ENCODE results near the gene PIP4K2A.

The PIP4K2A gene

DNA sequence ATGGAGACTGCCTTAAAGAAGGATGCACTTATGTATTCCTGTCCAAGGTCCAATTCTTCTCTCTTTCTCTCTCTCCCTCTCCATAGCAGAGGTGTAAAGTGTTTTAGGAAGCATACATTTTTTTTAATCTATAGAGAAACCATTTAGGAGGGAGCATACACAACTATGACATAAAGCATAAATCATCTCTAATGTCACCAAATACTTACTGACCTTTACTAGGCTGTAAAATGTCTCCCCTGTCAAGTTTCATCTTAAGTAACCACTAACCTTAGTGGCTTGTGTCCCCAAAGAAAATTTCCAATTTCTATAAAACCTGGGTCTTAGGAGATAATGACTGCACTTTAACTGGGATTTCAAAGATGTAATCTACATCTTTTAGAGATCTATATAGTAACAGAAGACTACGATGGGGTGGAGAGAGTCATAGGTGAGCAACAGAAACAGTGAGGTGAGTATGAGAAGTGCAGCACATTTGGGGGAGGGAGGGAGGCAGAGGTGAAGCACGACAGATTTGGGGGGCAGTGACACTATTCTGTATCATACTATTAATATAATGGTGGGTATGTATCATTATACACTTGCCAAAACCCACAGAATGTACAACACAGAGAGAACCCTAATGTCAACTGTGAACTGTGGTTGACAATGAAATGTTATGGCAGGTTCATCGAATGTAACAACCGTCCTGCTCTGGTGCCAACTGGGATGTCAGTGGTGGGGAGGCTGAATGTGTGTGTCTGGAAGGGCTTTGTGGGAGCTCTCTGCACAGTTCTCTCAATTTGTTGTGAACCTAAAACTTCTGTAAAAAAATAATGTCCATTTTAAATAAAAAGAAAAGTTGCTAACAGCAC, 79.5 kb downstream of the PIP4K2A start:
- no peak for DNase-seq

DNA sequence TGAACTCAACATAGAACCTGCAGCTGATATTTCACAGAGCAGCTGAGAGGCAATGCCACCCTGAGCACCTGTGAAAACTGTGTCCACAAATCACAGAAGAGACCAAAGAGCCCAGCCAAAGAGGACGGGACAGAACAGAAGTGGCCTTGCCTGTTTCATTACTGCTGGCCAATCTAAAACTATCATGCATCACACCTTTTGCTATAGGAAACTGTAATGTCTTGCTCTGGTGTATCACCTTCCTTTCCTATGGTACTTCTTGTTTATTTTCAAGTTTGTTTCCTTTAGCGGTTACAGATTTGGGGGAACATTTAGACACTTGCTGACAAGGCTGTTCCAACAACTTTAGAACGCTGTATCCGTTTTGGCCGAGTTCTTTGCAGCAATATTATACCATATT, 80.3 kb downstream of the PIP4K2A start:
- no peak for DNase-seq

DNA sequence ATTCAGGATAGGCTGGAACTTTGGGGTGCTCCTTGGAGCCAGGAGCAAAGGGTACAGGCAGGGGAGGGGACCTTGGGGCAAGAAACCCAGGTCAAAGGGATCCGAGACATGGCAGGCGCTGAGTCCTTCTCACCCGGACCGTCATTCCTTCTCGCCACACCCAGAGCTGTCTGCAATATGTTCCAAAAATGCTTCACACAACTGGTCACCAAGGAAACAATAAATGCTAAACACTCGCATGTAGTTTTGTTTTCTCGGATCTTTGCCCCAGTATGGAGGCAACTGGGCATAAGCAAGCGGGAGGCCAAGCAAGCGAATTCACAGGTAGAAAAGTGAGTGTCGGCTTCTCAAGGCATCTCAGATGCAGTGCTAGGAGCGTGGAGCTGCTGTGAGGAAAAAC, 80.8 kb downstream of the PIP4K2A start:
- DNase-seq = no peak

- DNase-seq = no peak
Measured at GRCh38 chr10:22633106-22633505, 81.3 kb downstream of the PIP4K2A start.

DNA sequence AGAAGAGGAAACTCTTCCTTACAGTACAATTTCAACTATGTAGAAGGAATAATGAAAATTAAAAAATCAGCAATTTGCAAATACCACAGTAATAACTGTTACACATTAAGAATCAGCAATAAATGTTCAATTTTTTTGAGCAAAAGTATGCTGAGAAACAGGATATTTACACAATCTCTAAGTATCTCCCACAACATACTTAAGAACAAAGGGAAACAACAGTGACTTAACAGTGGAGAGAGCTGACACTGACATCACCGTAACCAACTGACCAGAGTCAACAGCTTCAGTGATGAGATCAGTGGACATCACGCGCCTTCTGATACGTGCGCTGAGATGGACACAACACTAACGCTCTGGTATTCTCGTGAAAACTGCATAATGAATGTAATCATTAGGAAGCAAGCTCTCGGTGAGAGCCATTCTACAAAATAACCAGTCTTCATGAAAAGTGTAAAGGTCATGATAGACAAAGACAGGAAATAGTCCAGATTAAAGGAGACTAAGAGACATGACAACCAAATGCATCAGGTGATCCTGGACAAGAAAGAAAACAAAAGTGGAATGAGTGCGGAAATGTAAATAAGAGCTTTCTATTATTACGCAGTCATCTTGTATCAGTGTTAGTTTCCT, 82.6 kb downstream of the PIP4K2A start:
- peak; percentile 40 to 61 for DNase-seq

- DNase-seq = no peak
Measured at GRCh38 chr10:22631185-22631584, 83.2 kb downstream of the PIP4K2A start.

- peak; percentile 53 to 69 for DNase-seq
Measured at GRCh38 chr10:22630234-22631174, 83.9 kb downstream of the PIP4K2A start.

DNA sequence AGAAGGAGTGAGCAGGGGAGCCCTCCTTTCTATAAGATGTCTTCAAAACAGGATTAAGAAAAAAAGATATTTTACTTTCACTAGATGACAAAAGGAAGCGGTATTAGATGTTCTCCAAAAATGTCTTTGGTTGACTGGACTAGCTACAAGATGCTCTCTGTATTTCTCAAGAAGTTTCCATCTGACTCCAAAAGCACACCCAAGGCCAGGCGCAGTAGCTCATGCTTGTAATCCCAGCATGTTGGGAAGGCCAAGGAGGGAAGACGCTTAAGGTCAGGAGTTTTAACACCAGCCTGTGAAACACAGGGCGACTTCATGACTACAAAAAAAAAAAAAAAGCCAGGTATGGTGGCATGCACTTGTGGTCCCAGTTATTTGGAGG, 84.5 kb downstream of the PIP4K2A start:
- no peak for DNase-seq

GRCh38 chr10:22629126-22629525, 85.3 kb downstream of the PIP4K2A start:
- DNase-seq = no peak

- DNase-seq = no peak
Measured at GRCh38 chr10:22628309-22628708, 86.1 kb downstream of the PIP4K2A start.

- DNase-seq = no peak
Measured at GRCh38 chr10:22626784-22627183, 87.6 kb downstream of the PIP4K2A start.

GRCh38 chr10:22625516-22626290, 88.7 kb downstream of the PIP4K2A start:
- no peak for DNase-seq

GRCh38 chr10:22624287-22624738, 90.1 kb downstream of the PIP4K2A start:
- peak in 1 of 2 donors; percentile 35 for DNase-seq

GRCh38 chr10:22623633-22624253, 90.6 kb downstream of the PIP4K2A start:
- DNase-seq = no peak

DNA sequence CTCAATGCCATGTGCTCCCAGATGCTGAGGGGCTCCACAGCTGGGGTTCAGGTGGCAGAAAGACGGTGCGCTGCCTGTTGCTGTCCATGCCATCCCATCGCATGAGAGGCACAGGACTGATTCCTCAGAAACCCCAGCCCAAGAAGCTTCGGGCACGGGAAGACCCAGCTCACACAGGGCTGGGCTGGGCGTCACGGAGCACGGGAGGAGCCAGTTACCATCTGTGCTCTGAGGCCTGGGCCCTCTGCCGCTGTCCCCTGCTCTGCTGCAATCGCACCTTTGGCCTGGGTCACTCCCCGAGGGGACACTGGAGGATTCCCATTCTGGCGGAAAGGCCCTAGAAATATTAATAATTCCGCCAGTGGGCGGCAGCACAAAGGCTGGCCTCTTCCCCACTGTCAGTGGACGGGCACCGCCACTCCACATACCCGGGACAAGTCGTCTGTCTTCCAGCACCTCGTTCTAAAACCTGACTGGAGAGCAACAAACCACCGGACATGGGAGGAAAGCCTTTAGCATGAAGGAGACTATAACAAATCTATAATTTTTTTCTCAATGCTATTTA, 92.1 kb downstream of the PIP4K2A start:
- DNase-seq = no peak

DNA sequence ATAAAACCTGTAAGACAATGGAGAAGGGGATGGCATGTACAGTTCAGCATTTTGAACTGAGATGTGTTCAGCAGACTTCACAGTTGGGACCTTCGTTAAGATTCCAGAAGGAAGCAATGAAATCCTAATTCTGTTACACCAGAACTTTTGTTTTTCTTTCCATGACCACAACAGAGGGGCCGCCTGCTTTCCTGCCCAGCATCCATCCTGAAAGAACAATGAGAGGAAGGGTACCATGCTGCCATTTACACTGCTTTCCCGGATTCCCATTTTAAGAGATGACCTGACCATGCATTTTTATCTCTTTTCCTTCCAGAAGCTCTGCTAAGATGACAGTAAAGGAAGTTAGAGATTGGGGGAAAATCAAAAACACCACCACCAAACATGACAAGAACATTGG, 92.7 kb downstream of the PIP4K2A start:
- no peak for DNase-seq

- no peak for DNase-seq
Measured at GRCh38 chr10:22620929-22621328, 93.4 kb downstream of the PIP4K2A start.

GRCh38 chr10:22620140-22620857, 94.1 kb downstream of the PIP4K2A start:
- DNase-seq = no peak

DNA sequence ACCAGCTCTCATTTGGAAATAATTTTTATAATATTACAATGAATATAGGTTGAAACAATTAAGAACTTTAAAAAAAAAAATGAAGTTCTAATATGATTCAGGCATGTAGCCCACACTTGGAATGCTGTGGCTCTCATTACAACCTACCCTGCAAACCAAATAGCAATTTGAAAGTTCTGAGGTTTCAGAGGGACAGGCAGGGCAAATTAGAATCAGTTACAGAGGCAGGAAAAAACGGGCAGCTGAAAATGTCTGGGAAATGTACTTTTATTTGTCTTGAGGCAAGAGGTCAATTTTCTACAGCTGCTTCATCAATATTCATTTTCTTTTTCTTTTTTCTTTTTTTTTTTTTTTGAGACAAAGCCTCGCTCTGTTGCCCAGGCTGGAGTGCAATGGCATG, 95.3 kb downstream of the PIP4K2A start:
- DNase-seq = no peak

DNA sequence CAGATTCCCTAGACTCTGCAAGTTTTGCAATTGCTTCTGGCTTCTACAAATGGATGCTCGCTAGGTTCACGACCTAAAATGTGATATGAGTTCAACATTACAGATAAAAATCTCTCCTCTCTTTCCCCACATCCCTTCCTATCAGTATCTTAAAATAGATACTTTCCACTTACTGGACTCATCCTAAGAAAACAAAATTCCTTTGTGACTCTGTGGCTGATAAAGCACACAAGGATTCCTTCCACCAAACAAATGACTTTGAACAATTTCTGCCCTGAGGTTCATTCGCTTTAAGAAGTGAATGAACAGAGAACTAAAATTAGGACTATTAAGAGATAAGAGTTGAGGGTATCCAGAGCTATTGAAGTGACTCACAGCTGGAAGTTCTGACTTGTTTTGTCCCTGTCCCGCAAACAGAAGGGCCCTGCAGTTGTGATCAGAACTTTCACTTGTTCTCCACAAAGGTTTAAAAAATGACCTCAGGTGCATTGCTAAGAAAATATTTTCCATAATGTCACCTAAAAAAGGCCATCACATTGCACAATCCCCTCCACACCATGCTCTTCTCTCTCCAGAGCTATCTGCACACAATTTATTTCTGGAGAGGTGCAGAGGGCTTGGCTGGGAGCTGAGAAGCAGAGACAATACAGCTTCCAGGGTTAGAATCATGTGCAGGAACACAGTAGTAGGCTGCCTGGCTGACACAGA, 96.1 kb downstream of the PIP4K2A start:
- DNase-seq = no peak
